T-helper 9 cell (primary cell): ENCODE measurements around the gene SCYGR2.
"Not testable (repeated sequence)": the region's sequence is repeated elsewhere in the genome, so short reads cannot be mapped to it uniquely, and the experiment has no call there.

Experiments used
- DNase-seq: peaks from one replicate; pipeline ENCODE4 v3.0.0-alpha.2; 2020
- total RNA-seq, 2 donors: gene quantifications; one replicate each; lab custom pipeline; 2026; lab: John Stamatoyannopoulos, UW

Gene SCYGR2
- total RNA-seq, result 0 reads per million in 2 donors

- not testable (repeated sequence) for DNase-seq
Observed at GRCh38 chr2:227598835-227599503, at the start of gene SCYGR2. Gene SCYGR2, plus strand, starts transcription at chr2:227598893. Its CDS starts 0 bp downstream, at chr2:227598893.

- DNase-seq, result no peak
Observed at GRCh38 chr2:227551836-227552235, 46.9 kb upstream of the SCYGR2 start.

- no peak for DNase-seq
Observed at GRCh38 chr2:227562581-227562980, 36.1 kb upstream of the SCYGR2 start.

- no peak for DNase-seq
Observed at GRCh38 chr2:227565080-227565479, 33.6 kb upstream of the SCYGR2 start.

- DNase-seq, result no peak
Observed at GRCh38 chr2:227566012-227566411, 32.7 kb upstream of the SCYGR2 start.

- no peak for DNase-seq
Observed at GRCh38 chr2:227568852-227569169, 29.9 kb upstream of the SCYGR2 start.

- no peak for DNase-seq
Observed at GRCh38 chr2:227570615-227571014, 28.1 kb upstream of the SCYGR2 start.

- DNase-seq, result no peak
Observed at GRCh38 chr2:227576110-227576509, 22.6 kb upstream of the SCYGR2 start.

GRCh38 chr2:227576812-227577211 is 21.9 kb upstream of the SCYGR2 start:
- no peak for DNase-seq

GRCh38 chr2:227577555-227577954 is 21.1 kb upstream of the SCYGR2 start:
- DNase-seq, result no peak

GRCh38 chr2:227578642-227579041 is 20.1 kb upstream of the SCYGR2 start:
- DNase-seq, result no peak

GRCh38 chr2:227579791-227580190 is 18.9 kb upstream of the SCYGR2 start:
- no peak for DNase-seq

GRCh38 chr2:227582369-227582768 is 16.3 kb upstream of the SCYGR2 start:
- DNase-seq, result no peak

- no peak for DNase-seq
Observed at GRCh38 chr2:227592694-227593387, 5.9 kb upstream of the SCYGR2 start.

- DNase-seq, result no peak
Observed at GRCh38 chr2:227595797-227596196, 2.9 kb upstream of the SCYGR2 start.

- DNase-seq, result no peak
Observed at GRCh38 chr2:227597036-227597435, 1.7 kb upstream of the SCYGR2 start.

- no peak for DNase-seq
Observed at GRCh38 chr2:227597998-227598397, 695 bp upstream of the SCYGR2 start.

- DNase-seq, result no peak
Observed at GRCh38 chr2:227602358-227602757, 3.7 kb downstream of the SCYGR2 start.

GRCh38 chr2:227606476-227606875 is 7.8 kb downstream of the SCYGR2 start:
- no peak for DNase-seq

- DNase-seq, result no peak
Observed at GRCh38 chr2:227607941-227608340, 9.2 kb downstream of the SCYGR2 start.

GRCh38 chr2:227608561-227609338 is 10.1 kb downstream of the SCYGR2 start:
- DNase-seq, result no peak

GRCh38 chr2:227610123-227610522 is 11.4 kb downstream of the SCYGR2 start:
- no peak for DNase-seq

- DNase-seq, result no peak
Observed at GRCh38 chr2:227612546-227613271, 14.0 kb downstream of the SCYGR2 start.
